NB4 (cell line): ENCODE results near the gene NINJ1.

Source experiments
- DNase-seq: peaks from one replicate; pipeline ENCODE4 v3.0.0; 2010; ENCODE audit warnings: low read depth
- H3K4me3 ChIP-seq: one replicate; pipeline ENCODE4 v1.5.1; 2011; ENCODE audit warnings: mild to moderate bottlenecking, low read depth, low read length, moderate library complexity
- MYC ChIP-seq: IDR thresholded peaks from 2 replicates; pipeline ENCODE4 v1.6.1; 2011; ENCODE audit warnings: low read depth, low read length
- POLR2A ChIP-seq: IDR thresholded peaks from 2 replicates; pipeline ENCODE4 v1.6.1; 2011; ENCODE audit warnings: mild to moderate bottlenecking; ENCODE audit not compliant: insufficient read length; ENCODE audit errors: extremely low read depth
- TF ChIP-seq, protein P1 (sequence below): IDR thresholded peaks from one replicate; pipeline ENCODE4 v1.5.1; 2012; ENCODE audit warnings: low read depth, low read length
- TF ChIP-seq, protein P2 (sequence below): IDR thresholded peaks from 2 replicates; pipeline ENCODE4 v1.6.1; 2011; ENCODE audit warnings: low read depth, low read length

Gene NINJ1

DNA sequence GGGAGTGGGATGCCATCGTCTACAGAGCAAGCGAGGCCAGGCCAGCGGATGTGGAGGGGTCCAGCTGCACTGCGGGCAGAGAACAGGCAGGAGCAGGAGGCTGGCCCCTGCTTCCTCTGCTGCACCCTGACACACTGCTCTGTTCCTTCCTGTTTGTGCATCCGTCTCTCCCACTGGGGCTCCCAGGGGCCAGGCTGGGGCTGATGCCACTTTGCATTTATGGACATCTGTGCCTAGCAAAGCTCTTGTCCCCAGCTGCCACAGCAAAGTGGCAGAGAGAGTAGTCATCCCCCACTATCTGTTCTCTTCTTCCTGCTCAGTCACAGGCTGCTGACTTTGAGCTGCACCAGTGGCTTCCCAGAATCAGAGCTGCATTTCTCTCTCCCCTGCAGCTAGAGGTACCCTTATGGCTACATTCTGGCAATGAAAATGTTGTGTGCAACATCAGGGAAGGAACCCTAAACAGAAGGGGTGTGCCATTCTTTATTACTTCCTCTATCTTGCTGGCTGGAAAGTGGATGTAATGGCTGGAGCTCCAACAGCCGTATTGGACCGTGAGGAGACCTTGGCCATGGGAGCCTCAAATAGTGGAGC lies 4.2 kb upstream of the NINJ1 start:
- DNase-seq = no peak
- TF ChIP-seq MYC (no peak), POLR2A (no peak)
- TF ChIP-seq, protein P1, sequence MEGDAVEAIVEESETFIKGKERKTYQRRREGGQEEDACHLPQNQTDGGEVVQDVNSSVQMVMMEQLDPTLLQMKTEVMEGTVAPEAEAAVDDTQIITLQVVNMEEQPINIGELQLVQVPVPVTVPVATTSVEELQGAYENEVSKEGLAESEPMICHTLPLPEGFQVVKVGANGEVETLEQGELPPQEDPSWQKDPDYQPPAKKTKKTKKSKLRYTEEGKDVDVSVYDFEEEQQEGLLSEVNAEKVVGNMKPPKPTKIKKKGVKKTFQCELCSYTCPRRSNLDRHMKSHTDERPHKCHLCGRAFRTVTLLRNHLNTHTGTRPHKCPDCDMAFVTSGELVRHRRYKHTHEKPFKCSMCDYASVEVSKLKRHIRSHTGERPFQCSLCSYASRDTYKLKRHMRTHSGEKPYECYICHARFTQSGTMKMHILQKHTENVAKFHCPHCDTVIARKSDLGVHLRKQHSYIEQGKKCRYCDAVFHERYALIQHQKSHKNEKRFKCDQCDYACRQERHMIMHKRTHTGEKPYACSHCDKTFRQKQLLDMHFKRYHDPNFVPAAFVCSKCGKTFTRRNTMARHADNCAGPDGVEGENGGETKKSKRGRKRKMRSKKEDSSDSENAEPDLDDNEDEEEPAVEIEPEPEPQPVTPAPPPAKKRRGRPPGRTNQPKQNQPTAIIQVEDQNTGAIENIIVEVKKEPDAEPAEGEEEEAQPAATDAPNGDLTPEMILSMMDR = no peak
- TF ChIP-seq, protein P2, sequence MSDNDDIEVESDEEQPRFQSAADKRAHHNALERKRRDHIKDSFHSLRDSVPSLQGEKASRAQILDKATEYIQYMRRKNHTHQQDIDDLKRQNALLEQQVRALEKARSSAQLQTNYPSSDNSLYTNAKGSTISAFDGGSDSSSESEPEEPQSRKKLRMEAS = no peak
- H3K4me3 ChIP-seq = no peak overlapping the region

DNA sequence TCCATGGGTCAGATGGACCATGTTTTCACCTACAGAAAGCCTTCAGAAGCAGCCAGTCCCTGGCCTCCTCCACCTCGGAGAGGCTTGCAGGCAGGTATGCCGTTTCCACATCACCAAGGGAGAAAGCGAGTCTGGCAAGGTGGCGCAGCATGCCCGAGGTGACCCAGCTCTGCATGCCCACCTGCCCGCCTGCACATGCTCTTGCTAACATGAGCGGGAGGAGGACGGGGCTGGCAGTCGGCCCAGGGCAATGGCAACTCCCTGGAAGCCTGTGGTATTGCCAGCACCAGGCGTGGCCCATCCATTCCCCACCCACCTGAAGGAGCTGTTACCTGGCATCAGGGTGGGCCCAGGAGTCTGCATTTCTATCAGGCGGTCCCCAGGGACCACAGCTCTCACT lies 3.3 kb upstream of the NINJ1 start:
- TF ChIP-seq MYC (no peak), POLR2A (no peak)
- TF ChIP-seq, protein P1 = no peak
- TF ChIP-seq, protein P2 = no peak
- no peak overlapping the region for H3K4me3 ChIP-seq
- DNase-seq = no peak

DNA sequence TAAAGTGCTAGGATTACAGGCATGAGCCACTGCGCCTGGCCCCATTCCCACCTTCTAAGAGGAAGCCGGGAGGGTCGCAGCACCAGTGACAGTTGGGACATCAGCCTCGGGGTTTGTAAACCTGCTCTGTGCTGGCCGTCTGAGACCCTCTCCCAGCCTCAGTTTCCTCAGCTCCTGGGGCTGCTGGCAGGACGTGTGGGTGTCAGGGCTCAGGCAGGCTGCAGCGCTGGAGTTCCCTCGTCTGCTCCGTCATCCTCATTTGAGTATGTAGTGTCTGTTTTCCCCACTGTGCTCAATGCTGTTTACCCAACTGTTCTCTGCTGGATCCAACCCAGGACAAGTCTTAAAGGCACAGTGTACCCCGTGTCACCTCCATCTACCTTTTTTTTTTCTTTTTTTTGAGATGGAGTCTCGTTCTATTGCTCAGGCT lies 2.0 kb upstream of the NINJ1 start:
- TF ChIP-seq, protein P1 = no peak
- TF ChIP-seq, protein P2 = no peak
- no peak for TF ChIP-seq MYC
- no peak for TF ChIP-seq POLR2A
- no peak for DNase-seq
- no peak overlapping the region for H3K4me3 ChIP-seq

DNA sequence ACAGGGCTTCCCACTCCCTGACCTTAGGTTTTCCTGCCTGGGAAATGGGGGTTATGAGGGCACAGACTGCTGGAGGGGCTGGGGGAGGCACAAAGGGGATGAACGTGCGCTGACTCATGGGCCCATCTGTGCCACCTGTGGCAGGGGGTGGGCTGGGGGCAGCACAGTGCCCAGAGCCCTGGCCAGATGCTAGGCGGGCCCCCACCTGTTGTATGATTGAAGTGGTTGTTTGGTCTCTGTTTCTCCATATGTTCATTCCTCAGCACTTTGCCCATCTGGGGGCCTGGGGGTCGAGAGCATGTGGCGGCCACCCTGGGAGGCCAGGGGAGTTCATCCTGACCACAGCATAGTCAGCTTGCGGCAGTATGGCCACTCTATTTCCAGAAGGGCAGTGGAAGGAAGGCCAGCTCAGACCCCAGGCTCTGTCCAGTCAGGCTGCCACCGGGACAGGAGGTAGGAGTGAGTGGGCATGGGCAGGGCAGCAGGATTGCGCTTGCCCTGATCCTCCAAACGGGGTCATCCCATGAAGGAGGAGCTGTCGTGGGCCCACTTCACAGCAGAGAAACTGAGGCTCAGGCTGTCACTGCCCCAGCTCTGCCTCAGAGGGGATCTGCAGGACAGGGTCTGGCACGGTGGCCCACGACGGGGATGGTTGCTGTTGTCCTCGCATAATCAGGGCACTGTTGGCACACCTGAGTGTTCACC lies 841 bp upstream of the NINJ1 start:
- TF ChIP-seq, protein P2 = no peak
- TF ChIP-seq POLR2A = no peak
- TF ChIP-seq, protein P1 = no peak
- TF ChIP-seq MYC = no peak
- DNase-seq = no peak
- H3K4me3 ChIP-seq = peak overlapping the region; percentile 49

DNA sequence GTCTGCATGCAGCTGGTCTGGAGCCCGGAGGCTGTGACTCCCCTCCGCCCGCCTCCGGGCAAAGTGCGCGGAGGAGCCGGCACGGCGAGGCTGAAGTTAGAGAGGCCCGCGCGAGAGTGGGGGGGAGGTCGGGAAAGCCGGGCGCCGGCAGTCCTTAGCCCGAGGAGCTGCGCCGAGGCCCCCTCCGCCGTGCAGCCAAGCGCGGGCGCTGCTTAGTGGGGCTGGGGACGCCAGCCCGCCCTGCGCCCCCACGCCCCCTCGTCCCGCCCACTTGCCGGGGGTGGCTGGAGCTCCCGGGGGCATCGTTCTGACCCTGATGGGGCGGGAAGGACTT lies 403 bp downstream of the NINJ1 start:
- TF ChIP-seq MYC (peak; percentile 67; the same call in 1 of the 2 replicates), POLR2A (no peak)
- TF ChIP-seq, protein P2 = peak; percentile 65; the same call in 1 of the 2 replicates
- DNase-seq = peak; percentile 84
- H3K4me3 ChIP-seq = peak overlapping the region; percentile 56

DNA sequence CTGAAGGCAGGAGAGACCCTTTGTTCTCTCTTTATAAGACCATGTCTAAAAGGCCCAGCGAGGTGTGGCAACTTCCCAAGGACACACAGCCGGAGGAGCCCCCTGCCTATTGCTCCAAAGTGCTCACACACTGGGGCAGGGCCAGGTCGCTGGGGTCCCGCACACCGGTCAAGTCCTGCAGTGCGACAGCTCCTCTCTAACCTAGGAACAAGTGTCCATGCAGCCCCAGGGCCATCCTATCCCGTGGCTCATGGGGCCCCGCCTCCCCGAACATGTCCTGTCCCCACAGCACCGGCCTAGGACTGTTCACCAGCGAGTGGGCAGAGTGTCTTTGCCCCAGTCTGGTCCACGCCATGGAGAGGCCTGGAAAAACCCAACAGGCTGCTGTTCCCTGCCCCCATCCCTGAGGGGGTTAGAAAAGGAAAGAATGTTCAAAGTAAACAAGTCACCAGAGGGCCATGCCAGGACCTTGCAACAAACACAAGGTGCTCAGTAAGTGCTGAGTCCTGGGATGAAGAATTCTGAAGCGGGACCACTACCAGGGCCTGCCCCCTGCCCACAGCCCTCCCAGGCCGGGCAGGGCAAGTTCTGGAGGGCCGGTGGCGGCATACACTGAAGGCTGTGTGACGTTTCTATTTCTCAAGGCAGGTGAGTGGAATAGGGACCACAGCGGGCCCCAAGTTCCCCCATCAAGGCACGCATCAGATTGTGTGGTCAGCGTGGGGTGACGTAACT lies 938 bp downstream of the NINJ1 start:
- peak overlapping the region; percentile 56 for H3K4me3 ChIP-seq
- TF ChIP-seq, protein P1 = no peak
- TF ChIP-seq MYC (no peak; the same call in 1 of the 2 replicates), POLR2A (no peak)
- TF ChIP-seq, protein P2 = no peak
- no peak for DNase-seq
